GM10847 (cell line): ENCODE data around the gene TLK1.

Experiments used
- POLR2A ChIP-seq: IDR thresholded peaks from 2 replicates; pipeline ENCODE4 v1.6.1; 2011; ENCODE audit not compliant: insufficient read length; ENCODE audit errors: extremely low read depth

The TLK1 gene

DNA sequence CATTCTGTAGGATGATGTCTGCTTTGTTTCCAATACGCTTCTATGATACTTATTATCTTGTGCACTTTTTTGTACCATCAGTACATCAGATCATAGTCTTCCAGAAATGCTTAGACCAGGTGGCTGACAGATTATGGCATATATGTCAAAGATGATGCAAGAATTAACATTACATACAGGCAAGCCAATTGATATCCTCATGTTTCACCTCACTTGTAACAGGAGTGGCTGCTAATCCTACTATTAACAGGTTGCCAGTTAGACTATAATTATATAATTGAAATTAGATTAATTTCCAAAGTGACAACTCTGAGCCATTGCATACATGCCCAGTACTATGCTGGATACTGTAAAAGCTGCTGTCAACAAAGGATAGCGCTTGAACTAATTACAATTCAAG, 77.2 kb downstream of the TLK1 start:
- TF ChIP-seq POLR2A: no peak

DNA sequence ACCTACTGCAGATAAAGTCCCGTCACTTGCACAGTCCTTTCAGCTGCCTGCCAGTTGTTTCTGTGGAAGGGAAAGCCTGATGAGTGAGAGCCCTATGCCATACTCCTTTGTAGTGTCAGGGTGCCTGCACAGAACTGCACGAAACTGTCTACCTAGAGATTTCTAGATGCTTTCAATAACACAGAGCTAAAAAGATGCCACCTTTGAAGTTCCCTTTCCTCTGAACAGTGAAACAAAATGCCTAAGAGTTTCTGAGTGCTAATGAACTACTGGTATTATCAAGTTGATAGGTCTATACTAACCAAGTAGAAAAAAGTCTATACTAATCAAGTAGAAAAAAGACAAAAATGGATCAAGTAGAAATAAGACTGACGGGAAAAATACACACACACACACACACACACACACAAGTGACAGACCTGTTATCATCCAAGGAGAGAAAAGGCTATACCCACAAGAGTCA, 79.0 kb downstream of the TLK1 start:
- no peak for TF ChIP-seq POLR2A

DNA sequence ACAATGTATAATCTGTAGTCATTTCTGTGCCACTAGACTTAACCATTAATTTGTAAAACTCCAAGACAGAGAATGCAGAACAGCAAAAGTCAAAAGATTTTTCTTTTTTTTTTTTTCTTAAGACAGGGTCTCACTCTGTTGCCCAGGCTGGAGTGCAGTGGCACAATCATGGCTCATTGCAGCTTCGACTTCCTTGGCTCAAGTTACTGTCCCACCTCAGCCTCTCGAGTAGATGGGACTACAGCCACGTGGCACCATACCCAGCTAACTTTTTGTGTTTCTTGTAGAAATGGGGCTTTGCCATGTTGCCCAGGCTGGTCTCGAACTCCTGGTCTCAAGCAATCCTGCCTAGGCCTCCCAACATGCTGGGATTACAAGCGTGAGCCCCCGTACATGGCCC, 80.1 kb downstream of the TLK1 start:
- TF ChIP-seq POLR2A: no peak

DNA sequence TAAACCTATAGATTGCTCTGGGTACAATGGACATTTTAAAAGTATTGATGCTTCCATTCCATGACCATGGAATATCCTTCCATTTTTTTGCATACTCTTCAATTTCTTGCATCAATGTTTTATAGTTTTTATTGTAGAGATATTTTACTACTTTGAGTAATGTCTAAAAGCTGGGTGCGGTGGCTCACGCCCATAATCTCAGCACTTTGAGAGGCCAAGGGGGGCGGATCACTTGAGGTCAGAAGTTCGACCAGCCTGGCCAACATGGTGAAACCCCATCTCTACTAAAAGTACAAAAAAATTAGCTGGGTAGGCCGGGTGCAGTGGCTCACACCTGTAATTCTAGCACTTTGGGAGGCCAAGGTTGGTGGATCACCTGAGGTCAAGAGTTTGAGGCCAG, 88.5 kb downstream of the TLK1 start:
- no peak for TF ChIP-seq POLR2A

DNA sequence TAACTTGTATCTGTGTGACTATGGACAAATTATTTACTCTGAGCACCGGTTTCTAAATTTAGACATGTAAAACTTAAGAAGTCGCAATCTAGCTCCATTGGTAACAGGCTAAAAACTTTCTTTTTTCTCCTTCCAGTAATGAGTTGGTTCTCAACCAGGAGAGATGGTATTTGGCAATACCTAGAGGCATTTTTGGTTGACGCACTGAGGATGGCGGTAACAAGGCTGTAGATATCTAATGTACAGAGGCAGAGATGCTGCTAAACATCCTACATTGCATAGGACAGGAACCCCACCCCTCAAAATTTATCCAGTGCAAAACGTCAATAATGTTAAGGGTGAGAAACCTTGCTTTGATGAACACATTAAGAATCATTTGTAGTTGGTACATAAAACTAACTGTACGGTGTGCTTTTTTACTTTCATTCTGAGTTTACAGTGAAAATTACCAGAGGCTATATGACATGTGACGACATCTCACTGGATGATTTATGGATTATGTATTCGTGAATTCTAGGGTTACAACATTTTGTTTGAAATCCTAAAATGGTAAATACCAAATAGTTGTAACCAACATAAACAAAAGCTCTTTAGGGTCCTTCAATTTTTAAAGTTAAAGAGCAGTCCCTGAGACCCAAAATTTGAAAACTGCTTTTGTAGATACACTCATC, 91.3 kb downstream of the TLK1 start:
- TF ChIP-seq POLR2A: no peak

DNA sequence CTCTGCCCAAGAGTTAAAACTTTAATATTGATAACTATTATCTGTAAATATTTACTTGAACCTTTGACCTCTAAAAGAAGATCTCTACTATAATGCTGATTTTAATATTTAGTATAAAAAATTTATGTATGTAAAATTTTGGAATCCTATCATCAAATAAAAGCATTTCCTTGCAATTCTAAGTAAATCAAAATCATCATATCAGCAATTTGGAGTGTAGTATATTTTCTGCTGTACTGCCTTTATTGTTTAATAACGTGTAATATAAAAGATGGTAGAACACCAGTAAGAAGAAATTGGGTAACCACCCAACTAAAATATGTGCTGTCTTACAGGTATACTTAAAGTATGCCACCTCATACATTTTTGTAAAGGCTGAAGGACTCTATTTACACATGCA, 94.6 kb downstream of the TLK1 start:
- TF ChIP-seq POLR2A: no peak

DNA sequence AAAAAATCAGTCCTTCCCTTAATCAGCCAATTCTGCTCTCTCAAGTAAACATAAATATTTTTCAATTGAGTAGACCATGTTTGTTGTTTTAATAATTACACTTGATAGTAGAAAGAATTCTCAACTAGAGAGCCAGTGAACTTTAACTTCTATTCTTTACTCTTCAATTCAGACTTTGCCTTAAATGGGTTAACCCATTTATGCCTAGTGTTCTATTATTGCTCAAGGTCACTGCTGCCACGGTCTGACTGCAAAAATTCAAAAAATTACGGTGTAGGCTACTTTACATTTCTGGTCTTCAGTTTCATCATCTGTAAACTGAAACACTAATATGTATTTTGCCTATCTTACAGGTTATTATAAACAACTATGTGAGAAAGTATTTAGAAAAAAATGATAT, 103.1 kb downstream of the TLK1 start:
- no peak for TF ChIP-seq POLR2A

DNA sequence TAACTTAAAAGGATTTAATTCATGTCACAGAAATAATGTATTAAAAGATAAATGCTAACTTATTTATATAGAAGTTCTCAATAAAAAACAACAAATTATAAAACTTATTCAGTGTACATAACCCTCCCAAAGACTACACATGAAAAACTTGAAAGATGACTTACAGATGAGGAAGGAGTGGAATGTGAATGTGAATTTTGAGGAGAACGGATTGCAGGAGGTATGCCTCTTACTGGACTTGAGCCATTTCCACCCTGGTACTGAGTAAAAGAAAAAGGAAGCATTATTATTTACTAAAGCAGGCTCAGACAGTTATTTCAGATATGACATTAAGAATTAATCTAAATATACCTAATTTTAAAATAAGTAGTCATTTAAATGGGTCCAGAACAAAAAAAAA, 104.4 kb downstream of the TLK1 start:
- TF ChIP-seq POLR2A: no peak

DNA sequence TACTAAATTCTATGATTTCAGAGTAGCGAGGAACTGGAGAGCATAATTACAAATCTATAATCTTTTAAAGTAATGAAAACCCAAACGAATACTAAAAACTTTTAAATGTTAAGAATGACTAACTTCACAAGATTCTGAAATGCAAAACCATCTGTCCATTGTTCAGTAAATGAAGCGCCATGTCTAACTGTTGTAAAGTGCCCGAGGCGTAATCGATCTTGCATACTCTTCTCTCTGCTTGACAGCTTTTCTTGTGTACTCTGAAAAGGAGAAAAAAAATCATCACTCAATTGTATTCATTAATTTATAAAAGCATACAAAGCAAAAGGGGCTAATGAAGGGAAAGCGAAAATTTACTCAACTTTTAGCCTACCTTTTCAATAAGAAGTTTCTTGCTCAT, 111.0 kb downstream of the TLK1 start:
- TF ChIP-seq POLR2A: no peak

DNA sequence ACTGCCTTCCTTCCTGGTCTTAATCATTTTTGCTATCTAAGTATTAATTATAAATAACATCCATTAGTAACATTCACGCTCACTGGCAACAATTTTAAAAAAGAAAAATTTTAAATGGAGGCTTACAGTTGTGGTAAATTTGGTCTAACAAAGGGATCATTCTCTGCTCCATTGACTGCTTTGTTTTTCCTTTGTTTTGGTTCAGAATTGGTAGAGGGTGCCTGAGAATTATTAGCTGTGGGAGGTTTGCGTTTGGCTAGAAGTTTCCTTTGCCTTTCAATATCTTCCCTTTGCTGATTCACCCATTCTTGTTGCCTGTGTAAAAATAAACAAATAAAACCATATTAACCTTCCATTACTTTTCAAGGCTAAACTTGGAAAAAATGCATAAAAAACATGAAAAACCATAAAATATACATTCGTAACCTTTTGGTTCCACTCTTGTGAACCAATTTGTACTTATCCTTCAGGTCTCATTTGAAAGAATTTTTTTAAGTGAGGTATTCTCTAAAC, 114.6 kb downstream of the TLK1 start:
- TF ChIP-seq POLR2A: no peak

DNA sequence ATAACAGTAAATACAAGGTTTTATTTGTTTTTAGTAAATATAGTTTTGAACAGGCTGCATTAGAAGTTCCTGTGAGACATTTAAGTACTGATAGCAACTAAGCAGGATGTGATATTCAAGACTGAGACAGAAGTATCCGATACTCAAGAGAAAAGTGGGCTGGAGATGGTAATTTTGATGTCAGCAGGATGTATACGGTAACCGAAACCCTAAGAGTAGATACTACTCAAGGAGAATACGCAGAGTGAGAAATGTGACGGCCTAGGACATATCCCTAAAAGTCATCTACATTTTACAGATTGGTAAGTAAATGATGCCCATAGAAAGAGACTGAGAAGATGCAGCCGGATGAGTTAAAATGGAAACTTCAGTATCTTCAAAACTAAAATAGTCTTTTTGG, 116.3 kb downstream of the TLK1 start:
- TF ChIP-seq POLR2A: no peak

DNA sequence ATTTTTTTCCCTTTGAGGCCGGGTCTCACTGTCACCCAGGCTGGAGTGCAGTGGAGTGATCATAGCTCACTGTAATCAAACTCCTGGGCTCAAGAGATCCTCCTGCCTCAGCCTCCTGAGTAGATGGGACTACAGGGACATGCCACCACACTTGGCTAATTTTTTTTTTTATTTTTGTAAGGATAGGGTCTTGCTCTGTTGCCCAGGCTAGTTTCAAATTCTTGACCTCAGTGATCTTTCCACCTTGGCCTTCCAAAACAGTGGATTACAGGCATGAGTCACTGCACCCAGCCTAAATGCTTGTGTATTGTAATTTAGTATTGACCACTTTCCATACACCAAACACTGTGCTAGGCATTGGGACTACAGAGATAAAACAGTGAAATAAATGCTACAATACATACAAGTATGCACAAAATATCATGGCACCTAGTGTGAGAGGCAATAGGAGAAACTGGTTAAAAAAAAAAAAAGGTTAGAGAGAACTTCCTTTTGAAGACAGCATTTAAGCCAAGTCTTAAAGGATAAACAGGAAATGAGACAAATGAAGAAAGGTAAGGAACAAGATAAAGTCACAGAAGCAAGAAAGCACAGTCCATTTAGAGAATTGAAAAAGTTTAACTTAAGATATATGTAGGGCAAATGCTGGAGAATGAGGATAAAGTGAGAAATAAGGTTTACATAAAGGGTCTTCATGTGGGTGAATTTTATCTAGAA, 118.3 kb downstream of the TLK1 start:
- no peak for TF ChIP-seq POLR2A

DNA sequence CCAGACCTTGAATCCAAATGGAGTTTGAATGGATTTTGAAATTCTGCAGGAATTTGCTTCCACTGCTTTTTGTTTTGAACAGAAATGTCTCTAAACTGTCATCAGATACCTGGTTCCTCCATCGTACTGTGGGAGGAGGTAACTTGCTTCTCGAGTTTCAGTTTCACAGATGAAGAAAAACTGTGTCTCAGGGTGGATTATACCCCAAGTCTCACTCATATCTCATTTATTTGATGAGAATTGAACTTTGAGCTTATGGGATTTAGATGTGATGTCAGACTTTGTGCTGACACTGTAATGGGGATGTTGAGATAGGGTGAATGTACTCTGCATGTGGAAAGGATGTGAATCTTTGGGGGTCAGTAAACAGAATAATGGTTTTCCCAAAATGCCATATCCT, 124.2 kb downstream of the TLK1 start:
- no peak for TF ChIP-seq POLR2A

DNA sequence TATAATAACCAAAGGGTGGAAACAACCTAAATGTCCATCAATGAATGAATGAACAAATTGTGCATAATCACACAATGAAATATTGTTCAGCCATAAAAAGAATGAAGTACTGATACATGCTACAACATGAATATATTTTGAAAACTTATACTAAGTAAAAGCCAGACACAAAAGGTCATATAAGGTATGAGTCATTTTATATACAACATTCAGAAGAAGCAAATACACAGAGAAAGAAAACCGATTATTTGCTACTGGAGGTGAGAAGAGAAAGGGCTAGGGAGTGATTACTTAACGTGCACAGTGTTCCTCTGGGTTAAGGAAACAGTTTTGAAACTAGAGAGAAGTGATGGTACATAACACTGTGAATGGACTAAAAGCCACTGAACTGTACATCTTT, 126.4 kb downstream of the TLK1 start:
- TF ChIP-seq POLR2A: no peak

DNA sequence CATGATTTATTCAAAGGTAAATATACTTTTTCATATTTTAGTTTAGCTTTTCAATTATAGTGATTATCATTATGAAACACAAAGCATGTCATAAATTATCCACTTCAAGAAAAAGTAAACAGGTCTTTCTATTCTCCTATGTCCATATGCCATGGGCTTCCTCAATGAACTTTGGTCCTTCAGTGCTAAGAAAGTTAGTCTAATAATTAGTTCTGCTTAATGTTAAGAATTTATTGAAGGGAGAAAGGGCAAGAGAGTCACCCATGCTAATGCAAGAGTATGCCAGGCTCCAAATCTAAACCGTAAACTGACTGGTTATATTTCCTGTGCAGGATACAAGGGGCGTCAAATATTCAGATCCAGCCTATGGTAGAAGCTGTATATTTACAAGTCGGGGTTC, 135.5 kb downstream of the TLK1 start:
- no peak for TF ChIP-seq POLR2A

DNA sequence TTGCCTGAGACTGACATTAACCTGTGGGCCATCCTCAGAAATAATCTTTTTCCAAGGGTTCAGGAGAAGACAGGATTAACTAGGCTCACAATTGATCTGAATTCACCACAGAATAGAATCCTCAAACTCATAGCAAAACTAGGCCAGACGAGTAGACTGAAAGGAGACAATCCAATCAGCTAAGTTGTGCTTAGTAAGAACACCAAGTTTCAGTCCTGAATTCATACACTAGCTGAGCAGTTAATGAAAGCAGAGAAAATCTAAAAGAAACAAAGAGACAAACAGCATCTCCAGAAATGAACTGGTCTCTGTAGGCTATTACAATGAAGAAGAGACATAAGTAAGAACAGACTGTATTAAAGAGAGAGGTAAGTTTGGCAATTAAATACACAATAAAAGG, 142.2 kb downstream of the TLK1 start:
- TF ChIP-seq POLR2A: no peak

DNA sequence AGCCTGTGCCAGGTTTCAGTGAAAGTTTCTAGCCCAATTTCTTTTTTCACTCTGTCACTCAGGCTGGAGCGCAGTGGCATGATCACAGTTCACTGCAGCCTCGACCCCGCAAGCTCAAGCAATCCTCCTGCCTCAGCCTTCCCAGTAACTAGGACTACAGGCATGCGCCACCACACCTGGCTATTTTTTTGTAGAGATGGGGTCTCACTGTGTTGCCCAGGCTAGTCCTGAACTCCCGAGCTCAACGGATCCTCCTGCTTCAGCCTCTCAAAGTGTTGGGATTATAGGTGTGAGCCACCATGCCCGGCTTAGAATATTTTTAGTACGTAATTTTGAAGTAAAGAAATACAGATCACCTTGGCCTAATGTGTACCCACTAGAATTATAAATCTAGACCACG, 144.6 kb downstream of the TLK1 start:
- no peak for TF ChIP-seq POLR2A
